HG03135 (cell line): ENCODE data around the gene DTNB.
"Not testable (repeated sequence)": the region's sequence is repeated elsewhere in the genome, so short reads cannot be mapped to it uniquely, and the experiment has no call there.

Experiments used
- ATAC-seq: cut with Tn5 transposase; IDR thresholded peaks from one replicate; pipeline ENCODE4 v1.9.1; 2021; ENCODE audit warnings: mild to moderate bottlenecking, moderate library complexity; ENCODE audit not compliant: unreplicated experiment

Gene DTNB

DNA sequence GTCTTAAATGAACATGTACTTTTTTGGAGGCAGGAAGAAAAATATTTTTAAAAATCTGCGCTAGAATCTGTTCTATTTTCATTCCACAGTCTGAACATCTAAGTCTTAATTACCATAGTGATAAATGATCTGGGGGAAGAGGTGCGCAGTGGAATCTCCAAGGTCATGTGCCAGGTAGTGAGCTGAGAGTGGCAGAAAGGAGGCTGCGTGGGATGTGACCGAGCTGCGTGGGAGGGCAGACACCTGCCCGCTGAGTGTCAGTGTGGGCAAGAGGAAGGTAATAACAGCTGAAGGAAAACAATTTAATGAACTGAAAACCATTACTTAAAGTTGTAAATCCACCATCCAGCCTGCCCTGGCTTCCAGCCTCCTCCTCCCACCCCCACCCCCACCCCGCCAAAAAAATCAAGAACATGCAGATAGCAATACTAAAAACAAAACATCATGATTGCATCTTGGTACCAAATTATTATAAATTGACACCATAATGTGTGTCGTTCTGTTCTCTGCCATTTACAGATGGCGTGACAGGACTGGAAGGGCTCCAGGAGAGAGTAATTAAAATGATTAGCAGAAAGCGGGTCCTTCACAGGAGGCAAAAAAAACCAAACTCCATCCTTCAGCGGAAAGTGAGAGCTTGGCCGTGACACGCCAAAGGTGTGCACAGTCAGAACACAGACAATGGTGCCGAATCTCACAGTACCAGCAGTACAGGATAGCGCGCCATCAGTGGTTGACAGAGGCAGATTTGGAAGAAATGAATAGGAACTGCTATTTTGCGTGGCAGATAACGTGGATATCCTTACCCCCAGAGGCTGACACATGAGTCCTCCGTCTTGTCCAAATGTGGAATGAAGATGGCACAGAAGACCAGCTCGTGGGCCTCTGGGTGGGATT, 11.4 kb upstream of the DTNB start:
- no peak for ATAC-seq

DNA sequence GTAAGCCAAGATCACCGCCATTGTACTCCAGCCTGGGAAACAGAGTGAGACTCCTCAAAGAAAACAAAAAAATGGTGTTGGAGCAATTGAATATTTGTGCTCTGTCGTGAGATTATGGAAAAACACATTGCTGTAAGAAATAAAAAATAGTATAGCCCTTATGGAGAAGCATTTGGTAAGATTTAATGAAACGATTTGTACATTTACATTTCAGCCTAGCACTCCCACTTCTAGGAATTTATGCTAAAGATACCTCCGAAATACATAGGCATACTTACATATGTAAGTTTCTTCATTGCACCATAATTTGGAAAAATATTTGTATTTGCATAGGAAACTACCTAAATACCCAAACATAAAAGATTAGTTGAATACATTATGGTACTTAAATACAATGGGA, 8.7 kb upstream of the DTNB start:
- no peak for ATAC-seq

GRCh38 chr2:25677877-25678276, 4.5 kb upstream of the DTNB start:
- no peak for ATAC-seq

DNA sequence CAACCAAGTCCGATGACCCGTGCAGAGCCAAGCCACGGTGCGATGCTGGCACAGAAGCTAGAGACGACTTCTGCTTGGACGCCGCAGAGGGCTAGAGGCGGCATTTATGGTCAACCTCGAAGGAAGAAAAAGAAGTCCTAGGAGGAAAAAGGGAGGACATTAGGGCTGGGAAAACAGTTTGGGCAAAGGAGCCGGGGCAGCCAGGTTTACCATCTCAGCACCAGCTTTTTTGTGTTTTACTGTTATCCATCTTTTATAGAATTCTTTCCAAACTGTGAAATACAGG, 643 bp upstream of the DTNB start:
- no peak for ATAC-seq

GRCh38 chr2:25672494-25673299, 680 bp downstream of the DTNB start:
- ATAC-seq: peak; percentile 57

DNA sequence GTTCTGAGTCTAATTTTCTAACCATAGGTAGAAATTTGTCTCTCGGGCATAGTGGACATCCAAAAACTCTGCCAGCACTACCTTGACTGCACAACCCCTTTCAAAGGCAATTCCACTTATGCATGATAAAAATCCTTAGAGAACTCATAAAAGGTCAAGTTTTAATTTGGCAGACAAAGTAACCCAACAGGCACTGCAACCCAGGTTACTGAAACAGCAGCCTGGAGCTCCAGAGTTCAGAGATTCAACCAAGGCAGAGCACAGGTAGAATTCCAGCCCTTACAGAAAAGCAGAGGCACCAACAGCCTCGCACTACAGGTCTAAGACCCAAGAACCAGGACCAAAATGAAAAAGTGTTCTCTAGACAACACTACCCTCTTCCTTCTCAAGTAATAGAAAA, 1.8 kb downstream of the DTNB start:
- ATAC-seq: no peak

GRCh38 chr2:25669520-25669919, 3.9 kb downstream of the DTNB start:
- ATAC-seq: no peak

GRCh38 chr2:25666218-25666617, 7.2 kb downstream of the DTNB start:
- no peak for ATAC-seq

- not testable (repeated sequence) for ATAC-seq
Observed at GRCh38 chr2:25665429-25665828, 7.9 kb downstream of the DTNB start.

GRCh38 chr2:25664965-25665307, 8.4 kb downstream of the DTNB start:
- ATAC-seq: no peak

DNA sequence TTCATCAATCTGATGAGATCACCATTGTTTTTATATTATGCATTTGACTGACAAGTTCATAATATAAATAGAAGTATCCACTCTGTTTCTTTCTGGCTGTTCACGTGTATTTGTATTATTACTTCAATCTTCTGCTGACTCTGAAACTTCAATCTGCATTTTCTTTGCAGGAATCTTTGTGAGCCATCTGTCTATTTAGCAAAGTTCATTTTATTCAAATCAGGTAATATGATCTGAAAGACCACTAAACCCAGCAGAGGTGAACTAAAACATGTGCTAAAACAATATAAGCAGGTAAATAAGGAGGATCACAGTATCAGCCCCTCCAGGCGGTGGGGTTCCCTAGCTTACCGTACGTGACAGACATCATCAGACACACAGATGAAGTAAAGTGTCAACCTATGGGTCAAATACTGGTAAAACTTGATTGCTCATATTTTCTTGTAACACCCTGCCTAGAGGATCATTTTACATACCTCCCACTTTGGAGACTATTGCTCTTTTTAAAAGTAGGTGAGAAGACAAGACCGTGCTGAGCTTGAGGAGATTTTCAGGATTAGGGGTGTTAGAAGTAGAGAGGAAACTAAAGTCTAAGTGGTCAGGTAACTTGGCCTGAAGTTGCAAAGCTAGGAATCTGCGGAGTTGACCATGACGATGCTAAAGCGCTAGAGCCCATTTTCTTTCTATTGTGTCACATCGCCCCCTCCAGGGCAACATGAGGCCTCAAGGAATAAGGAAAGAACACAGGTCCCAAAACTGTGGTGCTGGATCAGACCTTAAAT, 9.0 kb downstream of the DTNB start:
- no peak for ATAC-seq

- ATAC-seq: no peak
Observed at GRCh38 chr2:25655316-25655715, 18.1 kb downstream of the DTNB start.

GRCh38 chr2:25654801-25655200, 18.6 kb downstream of the DTNB start:
- ATAC-seq: no peak

DNA sequence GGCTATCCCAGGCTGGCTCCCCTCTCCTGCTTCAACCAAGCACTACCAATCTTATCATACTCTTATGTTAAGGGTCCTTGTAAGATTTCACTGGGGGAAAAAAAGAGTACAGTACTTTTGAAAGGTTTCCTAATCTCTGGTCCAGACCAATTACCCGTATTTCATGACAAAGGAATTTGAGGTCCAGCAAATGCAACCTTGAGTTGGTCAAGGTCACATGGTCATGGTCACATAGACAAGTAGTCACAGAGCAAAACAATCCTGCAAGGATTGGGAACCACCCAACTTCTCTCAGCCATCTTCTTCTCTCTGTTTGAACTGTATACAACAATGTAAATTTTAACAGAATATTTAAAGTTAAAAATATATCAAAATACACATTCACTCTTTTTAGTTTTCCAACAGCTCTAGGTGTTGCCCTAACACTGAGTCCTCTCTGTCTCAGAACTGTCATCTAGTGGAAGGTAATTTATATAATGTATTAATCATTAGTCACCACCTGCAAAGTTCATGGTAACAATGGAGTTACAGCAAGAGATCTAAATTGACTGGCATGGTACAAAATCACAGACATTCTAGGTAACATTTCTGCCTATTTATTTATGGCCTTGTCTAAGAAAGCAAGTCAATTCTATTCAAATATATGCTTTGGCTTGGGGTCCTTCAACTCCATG, 21.5 kb downstream of the DTNB start:
- ATAC-seq: no peak

DNA sequence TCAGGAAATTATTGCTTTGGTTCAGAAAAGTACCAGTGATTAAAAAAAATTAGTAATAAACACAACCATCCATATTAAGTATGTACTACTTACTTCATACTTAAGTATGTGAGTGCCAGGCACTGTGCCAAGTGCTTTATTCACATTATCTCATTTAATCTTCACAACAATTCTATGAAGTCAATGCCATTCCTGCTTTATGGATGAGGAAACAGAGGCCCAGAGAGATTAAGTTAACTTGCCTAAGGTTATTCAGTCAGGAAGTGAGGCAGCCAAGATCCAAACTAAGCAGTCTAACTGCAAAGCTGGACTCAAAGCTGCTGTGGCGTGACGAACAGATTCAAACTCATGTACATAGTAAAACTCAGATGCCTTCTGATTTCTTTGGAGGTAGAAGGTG, 22.3 kb downstream of the DTNB start:
- no peak for ATAC-seq

DNA sequence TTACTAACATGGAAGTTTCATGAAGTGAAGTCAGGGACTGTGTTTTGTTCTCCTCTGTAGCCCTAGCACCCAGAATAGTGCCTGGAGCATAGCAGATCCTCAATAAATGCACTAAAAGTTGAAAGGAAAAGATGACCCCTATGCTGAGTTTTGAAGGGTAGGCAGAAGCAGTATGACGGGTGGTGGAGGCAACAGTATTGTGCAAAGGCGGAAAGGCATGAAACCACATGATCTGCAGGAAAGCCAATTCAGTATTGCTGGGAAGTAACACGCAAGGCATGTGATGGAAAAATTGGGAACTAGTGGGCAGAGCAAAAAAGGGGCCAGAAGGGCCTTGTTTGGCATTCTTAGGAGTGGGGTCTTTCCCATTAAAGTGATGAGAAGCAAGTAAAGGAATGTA, 23.1 kb downstream of the DTNB start:
- no peak for ATAC-seq

- no peak for ATAC-seq
Observed at GRCh38 chr2:25649786-25650185, 23.6 kb downstream of the DTNB start.

GRCh38 chr2:25642298-25642697, 31.1 kb downstream of the DTNB start:
- ATAC-seq: no peak

DNA sequence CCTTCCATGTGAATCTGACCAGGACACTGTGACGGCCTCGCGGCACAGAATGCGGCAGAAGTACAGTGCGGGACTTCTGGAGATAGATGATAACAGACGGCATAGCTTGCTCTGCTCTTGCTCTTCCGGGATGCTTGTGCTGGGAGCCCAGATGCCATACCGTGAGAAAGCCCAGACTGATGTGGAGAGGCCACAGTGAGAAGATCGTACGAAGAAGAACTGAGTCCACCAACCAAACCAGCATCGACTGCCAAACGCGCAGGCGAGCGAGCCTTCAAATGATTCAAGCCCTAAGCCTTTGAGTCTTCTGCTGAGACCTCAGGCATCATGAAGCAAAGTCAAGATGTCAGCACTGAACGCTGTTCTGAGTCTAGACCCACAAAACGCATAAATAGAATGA, 33.7 kb downstream of the DTNB start:
- no peak for ATAC-seq

DNA sequence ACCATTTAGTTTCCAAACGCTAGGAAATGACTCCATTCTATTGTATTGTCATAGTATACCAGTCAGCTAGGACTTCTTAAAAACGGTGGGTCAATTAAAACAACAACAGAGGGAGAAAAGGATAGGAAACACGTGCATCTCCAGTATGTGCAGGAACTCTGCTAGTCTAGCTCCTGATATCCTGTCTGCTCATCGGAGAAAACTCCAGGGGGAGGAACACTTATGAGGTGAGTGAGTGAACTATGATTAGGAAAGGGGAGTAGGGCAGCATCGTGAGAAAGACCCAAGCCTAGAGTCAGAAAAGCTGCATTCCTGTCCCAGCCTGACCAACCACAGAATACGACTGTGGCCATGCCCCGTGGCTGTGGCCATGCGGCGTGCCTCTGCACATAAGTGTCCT, 34.2 kb downstream of the DTNB start:
- no peak for ATAC-seq

GRCh38 chr2:25635797-25636196, 37.6 kb downstream of the DTNB start:
- ATAC-seq: no peak
